Mesangial cell (primary cell): ENCODE results near the gene GABRG1. TPM values are rescaled to one million over a fixed set of nuclear protein-coding genes. Genes with fewer than 3 reads are reported as not detected.

Experiments used
- total RNA-seq: library from RNA; depleted of rRNA; stranded (reverse); fragments of >200 nt; gene quantifications from 2 replicates; pipeline ENCODE4 v1.2.3, GENCODE V29; 2015

Gene GABRG1
- not detected in 2 replicates for total RNA-seq

GRCh38 chr4:46123913-46124755, at the start of gene GABRG1:
Gene GABRG1 (minus strand): TSS chr4:46124054. CDS start chr4:46123913, 141 bp downstream.

